ENCODE measurements around the gene HRNR.
A peak's percentile ranks its signal among the peaks of the same experiment; 100 is the strongest.
"Not testable (repeated sequence)": the region's sequence is repeated elsewhere in the genome, so short reads cannot be mapped to it uniquely, and the experiment has no call there.

The HRNR gene

GRCh38 chr1:152214911-152215310 is 9.1 kb downstream of the HRNR start:
- not testable (repeated sequence) for ATAC-seq (replicated peaks); H3K9me3 Mint-ChIP-seq; H3K27me3 Mint-ChIP-seq; H3K27ac Mint-ChIP-seq; H3K4me1 Mint-ChIP-seq; H3K4me3 Mint-ChIP-seq; H3K36me3 Mint-ChIP-seq; DNase-seq

- Mint-ChIP-seq H3K4me3 (no peak overlapping the region), H3K4me1 (no peaks in the 10 kb centered on the region), H3K27ac (no peak overlapping the region), H3K36me3 (peaks cover 5 to 9% of the 10 kb centered on the region in 2 donors), H3K27me3 (peaks cover 21 to 23% of the 10 kb centered on the region in 2 donors), H3K9me3 (no peaks in the 10 kb centered on the region)
- no peak for DNase-seq
- ATAC-seq (replicated peaks), result no peak
Measured at GRCh38 chr1:152198982-152199381, 25.0 kb downstream of the HRNR start.

- H3K4me1 Mint-ChIP-seq, result no peaks in the 10 kb centered on the region
- H3K9me3 Mint-ChIP-seq, result no peaks in the 10 kb centered on the region
- H3K36me3 Mint-ChIP-seq, result peaks cover 5 to 9% of the 10 kb centered on the region in 2 donors
- DNase-seq (no peak), ATAC-seq (replicated peaks) (no peak)
- no peak overlapping the region for H3K27ac Mint-ChIP-seq
- no peak overlapping the region for H3K4me3 Mint-ChIP-seq
- peaks cover 21 to 23% of the 10 kb centered on the region in 2 donors for H3K27me3 Mint-ChIP-seq
Measured at GRCh38 chr1:152197361-152197941, 26.5 kb downstream of the HRNR start.

- no peak overlapping the region for H3K27ac Mint-ChIP-seq
- no peak overlapping the region for H3K4me3 Mint-ChIP-seq
- H3K9me3 Mint-ChIP-seq, result no peaks in the 10 kb centered on the region
- peaks cover 2 to 8% of the 10 kb centered on the region in 2 donors for H3K4me1 Mint-ChIP-seq
- ATAC-seq (replicated peaks) (no peak), DNase-seq (no peak)
- no peaks in the 10 kb centered on the region for H3K36me3 Mint-ChIP-seq
- H3K27me3 Mint-ChIP-seq, result peaks cover 9 to 13% of the 10 kb centered on the region in 2 donors
Measured at GRCh38 chr1:152191711-152192110, 32.3 kb downstream of the HRNR start.

GRCh38 chr1:152191260-152191659 is 32.7 kb downstream of the HRNR start:
- Mint-ChIP-seq H3K9me3 (no peaks in the 10 kb centered on the region), H3K4me1 (peaks cover 2 to 8% of the 10 kb centered on the region in 2 donors), H3K27ac (no peak overlapping the region), H3K36me3 (no peaks in the 10 kb centered on the region), H3K4me3 (no peak overlapping the region), H3K27me3 (peaks cover 9 to 13% of the 10 kb centered on the region in 2 donors)
- DNase-seq (no peak), ATAC-seq (replicated peaks) (no peak)

- Mint-ChIP-seq H3K9me3 (no peaks in the 10 kb centered on the region), H3K27ac (no peak overlapping the region), H3K36me3 (no peaks in the 10 kb centered on the region), H3K4me1 (peaks cover 2 to 8% of the 10 kb centered on the region in 2 donors), H3K27me3 (peaks cover 6 to 14% of the 10 kb centered on the region in 2 donors), H3K4me3 (no peak overlapping the region)
- no peak for DNase-seq
- ATAC-seq (replicated peaks), result no peak
Measured at GRCh38 chr1:152190589-152190988, 33.4 kb downstream of the HRNR start.

- H3K4me1 Mint-ChIP-seq, result peaks cover 2 to 8% of the 10 kb centered on the region in 2 donors
- ATAC-seq (replicated peaks) (peak; percentile 72 to 74), DNase-seq (peak; percentile 44)
- peaks cover 13 to 21% of the 10 kb centered on the region in 2 donors for H3K27me3 Mint-ChIP-seq
- H3K9me3 Mint-ChIP-seq, result no peaks in the 10 kb centered on the region
- no peaks in the 10 kb centered on the region for H3K36me3 Mint-ChIP-seq
- H3K4me3 Mint-ChIP-seq, result peak overlapping the region; percentile 84 to 85
- H3K27ac Mint-ChIP-seq, result peak overlapping the region; percentile 66
Measured at GRCh38 chr1:152189657-152190442, 34.1 kb downstream of the HRNR start.

GRCh38 chr1:152188673-152189591 is 35.1 kb downstream of the HRNR start:
- Mint-ChIP-seq H3K27me3 (peaks cover 19 to 22% of the 10 kb centered on the region in 2 donors), H3K27ac (peak overlapping the region; percentile 66), H3K4me3 (peak overlapping the region; percentile 84 to 85), H3K4me1 (peaks cover 2 to 8% of the 10 kb centered on the region in 2 donors), H3K36me3 (no peaks in the 10 kb centered on the region), H3K9me3 (no peaks in the 10 kb centered on the region)
- DNase-seq (peak; percentile 55), ATAC-seq (replicated peaks) (peak; percentile 73 to 76)

- H3K4me3 Mint-ChIP-seq, result no peak overlapping the region
- H3K27ac Mint-ChIP-seq, result no peak overlapping the region
- no peaks in the 10 kb centered on the region for H3K9me3 Mint-ChIP-seq
- peaks cover 23 to 26% of the 10 kb centered on the region in 2 donors for H3K27me3 Mint-ChIP-seq
- no peaks in the 10 kb centered on the region for H3K36me3 Mint-ChIP-seq
- ATAC-seq (replicated peaks) (no peak), DNase-seq (no peak)
- peaks cover 2 to 8% of the 10 kb centered on the region in 2 donors for H3K4me1 Mint-ChIP-seq
Measured at GRCh38 chr1:152186556-152187285, 37.3 kb downstream of the HRNR start.

GRCh38 chr1:152185544-152186391 is 38.2 kb downstream of the HRNR start:
- Mint-ChIP-seq H3K4me1 (peaks cover 2 to 8% of the 10 kb centered on the region in 2 donors), H3K27ac (no peak overlapping the region), H3K27me3 (peaks cover 20% of the 10 kb centered on the region in 2 donors), H3K36me3 (no peaks in the 10 kb centered on the region), H3K9me3 (no peaks in the 10 kb centered on the region), H3K4me3 (no peak overlapping the region)
- ATAC-seq (replicated peaks), result peak; percentile 50 to 56
- DNase-seq, result peak; percentile 17

GRCh38 chr1:152182944-152183361 is 41.0 kb downstream of the HRNR start:
- H3K27ac Mint-ChIP-seq, result no peak overlapping the region
- DNase-seq (no peak), ATAC-seq (replicated peaks) (no peak)
- peaks cover 20 to 26% of the 10 kb centered on the region in 2 donors for H3K27me3 Mint-ChIP-seq
- no peaks in the 10 kb centered on the region for H3K36me3 Mint-ChIP-seq
- no peaks in the 10 kb centered on the region for H3K9me3 Mint-ChIP-seq
- no peaks in the 10 kb centered on the region for H3K4me1 Mint-ChIP-seq
- no peak overlapping the region for H3K4me3 Mint-ChIP-seq

- Mint-ChIP-seq H3K4me3 (no peak overlapping the region), H3K9me3 (no peaks in the 10 kb centered on the region), H3K27me3 (peaks cover 20 to 26% of the 10 kb centered on the region in 2 donors), H3K27ac (no peak overlapping the region), H3K36me3 (no peaks in the 10 kb centered on the region), H3K4me1 (no peaks in the 10 kb centered on the region)
- no peak for DNase-seq
- no peak for ATAC-seq (replicated peaks)
Measured at GRCh38 chr1:152182431-152182830, 41.6 kb downstream of the HRNR start.

- Mint-ChIP-seq H3K27ac (no peak overlapping the region), H3K36me3 (no peaks in the 10 kb centered on the region), H3K4me1 (no peaks in the 10 kb centered on the region), H3K4me3 (no peak overlapping the region), H3K9me3 (no peaks in the 10 kb centered on the region), H3K27me3 (peaks cover 21 to 26% of the 10 kb centered on the region in 2 donors)
- DNase-seq, result no peak
- ATAC-seq (replicated peaks), result no peak
Measured at GRCh38 chr1:152179566-152179965, 44.4 kb downstream of the HRNR start.
